C4-2B (cell line): ENCODE measurements around the gene FSTL5.

Source experiments
- ZFX ChIP-seq: fragments of 450-650 bp; IDR thresholded peaks from 2 replicates; pipeline ENCODE4 v1.6.1; 2017
- TF ChIP-seq, protein P1 (sequence below): fragments of 450-650 bp; conservative IDR thresholded peaks from 2 replicates; pipeline ENCODE4 v1.5.1; 2017; ENCODE audit warnings: mild to moderate bottlenecking

DNA sequence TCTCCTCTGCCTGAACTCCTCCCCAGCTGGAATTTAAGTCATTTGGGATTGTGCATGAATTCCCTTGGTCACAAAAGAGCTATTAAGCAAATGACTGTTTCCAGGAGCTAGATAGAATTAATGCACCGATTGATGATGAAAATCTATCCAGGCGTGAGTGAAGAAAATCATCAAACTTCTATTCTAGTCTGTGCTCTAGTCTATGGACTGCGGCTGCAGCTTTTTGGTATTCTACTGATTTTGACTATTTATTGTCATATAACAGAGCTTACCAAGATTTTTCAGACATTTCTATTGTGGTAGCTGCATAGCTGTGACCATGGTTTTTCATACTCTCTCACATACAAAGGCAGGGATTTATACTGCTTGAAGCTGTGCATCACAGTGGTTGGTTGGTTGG lies 403.8 kb downstream of the FSTL5 start:
- TF ChIP-seq, protein P1, sequence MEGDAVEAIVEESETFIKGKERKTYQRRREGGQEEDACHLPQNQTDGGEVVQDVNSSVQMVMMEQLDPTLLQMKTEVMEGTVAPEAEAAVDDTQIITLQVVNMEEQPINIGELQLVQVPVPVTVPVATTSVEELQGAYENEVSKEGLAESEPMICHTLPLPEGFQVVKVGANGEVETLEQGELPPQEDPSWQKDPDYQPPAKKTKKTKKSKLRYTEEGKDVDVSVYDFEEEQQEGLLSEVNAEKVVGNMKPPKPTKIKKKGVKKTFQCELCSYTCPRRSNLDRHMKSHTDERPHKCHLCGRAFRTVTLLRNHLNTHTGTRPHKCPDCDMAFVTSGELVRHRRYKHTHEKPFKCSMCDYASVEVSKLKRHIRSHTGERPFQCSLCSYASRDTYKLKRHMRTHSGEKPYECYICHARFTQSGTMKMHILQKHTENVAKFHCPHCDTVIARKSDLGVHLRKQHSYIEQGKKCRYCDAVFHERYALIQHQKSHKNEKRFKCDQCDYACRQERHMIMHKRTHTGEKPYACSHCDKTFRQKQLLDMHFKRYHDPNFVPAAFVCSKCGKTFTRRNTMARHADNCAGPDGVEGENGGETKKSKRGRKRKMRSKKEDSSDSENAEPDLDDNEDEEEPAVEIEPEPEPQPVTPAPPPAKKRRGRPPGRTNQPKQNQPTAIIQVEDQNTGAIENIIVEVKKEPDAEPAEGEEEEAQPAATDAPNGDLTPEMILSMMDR: no peak
- no peak for TF ChIP-seq ZFX
